GM12873 (cell line): Measurements from ENCODE around the gene AHDC1.

Experiments used
- CTCF ChIP-seq: IDR thresholded peaks from 2 replicates; pipeline ENCODE4 v1.5.1; 2012; ENCODE audit warnings: low read depth, mild to moderate bottlenecking, moderate library complexity, low read length, control low read depth; ENCODE audit not compliant: insufficient read depth; ENCODE audit errors: missing control alignments

Gene AHDC1

GRCh38 chr1:27513528-27513927 is 90.4 kb downstream of the AHDC1 start:
- no peak for TF ChIP-seq CTCF

- TF ChIP-seq CTCF, result no peak
Observed at GRCh38 chr1:27509127-27510080, 94.5 kb downstream of the AHDC1 start.

GRCh38 chr1:27507960-27508665 is 95.8 kb downstream of the AHDC1 start:
- peak; percentile 24 for TF ChIP-seq CTCF

GRCh38 chr1:27506703-27507102 is 97.2 kb downstream of the AHDC1 start:
- TF ChIP-seq CTCF, result no peak

- TF ChIP-seq CTCF, result no peak
Observed at GRCh38 chr1:27505420-27505680, 98.6 kb downstream of the AHDC1 start.

GRCh38 chr1:27504588-27505419 is 99.1 kb downstream of the AHDC1 start:
- no peak for TF ChIP-seq CTCF
